ENCODE results near the gene LBH. TPM values are rescaled to one million over a fixed set of nuclear protein-coding genes. Genes with fewer than 3 reads are reported as not detected.

The LBH gene
- polyA plus RNA-seq, 1 donor (not counting 4 experiments of a cell fraction or from before 2014, with no cell fraction given) = 0.83 TPM

DNA sequence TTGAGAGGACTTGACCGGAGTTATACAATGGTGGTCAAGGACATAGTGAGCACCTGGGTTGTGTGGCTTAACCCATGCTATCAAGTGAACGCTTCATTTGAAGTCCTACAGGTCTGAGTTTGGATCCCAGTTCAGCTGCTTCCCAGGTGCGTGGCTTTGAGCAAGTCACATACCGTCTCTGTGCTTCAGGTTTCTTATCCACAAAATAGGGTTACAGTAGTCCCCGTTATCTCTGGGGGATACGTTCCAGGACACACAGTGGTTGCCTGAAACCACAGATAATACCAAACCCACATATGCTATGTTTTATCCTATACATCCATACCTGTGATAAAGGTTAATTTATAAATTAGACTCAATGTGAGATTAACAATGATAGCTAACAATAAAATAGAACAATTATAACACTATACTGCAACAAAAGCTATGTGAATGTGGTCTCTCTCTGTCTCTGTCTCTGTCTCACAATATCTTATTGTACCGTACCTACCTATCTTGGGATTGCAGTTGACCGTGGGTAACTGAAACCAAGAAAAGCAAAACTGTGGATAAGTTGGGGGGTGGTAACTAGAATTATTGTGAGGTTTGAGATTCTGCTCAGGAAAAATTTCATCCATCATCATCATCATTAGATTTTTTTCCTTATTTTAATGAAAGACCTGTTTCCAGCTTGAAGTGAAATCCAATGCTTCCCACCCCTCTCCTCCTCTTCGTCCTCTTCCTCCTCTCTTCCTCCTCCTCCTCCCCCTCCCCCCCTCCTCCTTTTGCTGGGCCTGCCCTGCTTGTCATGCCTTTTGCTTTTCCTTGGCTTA is 22.7 kb downstream of the LBH start:
- Histone ChIP-seq H2AFZ (ENCODE audit: control insufficient read depth, low read length) (no peak overlapping the region), H3K4me1 (ENCODE audit: control insufficient read depth, extremely low read depth, insufficient read depth, low read length) (peaks cover 6% of the 10 kb centered on the region), H3K27ac (ENCODE audit: control insufficient read depth, insufficient read depth, low read length) (no peak overlapping the region), H3K9me3 (ENCODE audit: control insufficient read depth, low read depth, low read length) (no peaks in the 10 kb centered on the region), H3K27me3 (ENCODE audit: control insufficient read depth, extremely low read depth, insufficient read depth, low read length) (no peaks in the 10 kb centered on the region), H3K4me3 (ENCODE audit: control insufficient read depth in 2 of 3, extremely low read depth in 1 of 3, insufficient read depth in 2 of 3, low read depth in 1 of 3, low read length in 3 of 3) (no peak overlapping the region), H4K20me1 (ENCODE audit: control insufficient read depth, extremely low read depth, insufficient read depth, low read length) (no peaks in the 10 kb centered on the region), H3K79me2 (ENCODE audit: control insufficient read depth, insufficient read depth, low read length) (no peaks in the 10 kb centered on the region), H3K9me1 (ENCODE audit: control insufficient read depth, extremely low read depth, insufficient read depth, low read length) (no peaks in the 10 kb centered on the region), H3K4me2 (ENCODE audit: control insufficient read depth, extremely low read depth, insufficient read depth, low read depth, low read length) (no peak overlapping the region), H3K9ac (ENCODE audit: control insufficient read depth, extremely low read depth, insufficient read depth, low read length) (no peak overlapping the region), H3K36me3 (ENCODE audit: control insufficient read depth in 2 of 2, extremely low read depth in 1 of 2, insufficient read depth in 2 of 2, low read length in 2 of 2) (no peaks in the 10 kb centered on the region)
- dilution Hi-C loops (cut with MboI; ENCODE audit: extremely low pct_ligation_motif_present, low sequenced_read_pairs) = no loop called here
- no peak for FAIRE-seq
- no peak for DNase-seq (ENCODE audit: low read depth, low spot score)
- TF ChIP-seq, protein P1, sequence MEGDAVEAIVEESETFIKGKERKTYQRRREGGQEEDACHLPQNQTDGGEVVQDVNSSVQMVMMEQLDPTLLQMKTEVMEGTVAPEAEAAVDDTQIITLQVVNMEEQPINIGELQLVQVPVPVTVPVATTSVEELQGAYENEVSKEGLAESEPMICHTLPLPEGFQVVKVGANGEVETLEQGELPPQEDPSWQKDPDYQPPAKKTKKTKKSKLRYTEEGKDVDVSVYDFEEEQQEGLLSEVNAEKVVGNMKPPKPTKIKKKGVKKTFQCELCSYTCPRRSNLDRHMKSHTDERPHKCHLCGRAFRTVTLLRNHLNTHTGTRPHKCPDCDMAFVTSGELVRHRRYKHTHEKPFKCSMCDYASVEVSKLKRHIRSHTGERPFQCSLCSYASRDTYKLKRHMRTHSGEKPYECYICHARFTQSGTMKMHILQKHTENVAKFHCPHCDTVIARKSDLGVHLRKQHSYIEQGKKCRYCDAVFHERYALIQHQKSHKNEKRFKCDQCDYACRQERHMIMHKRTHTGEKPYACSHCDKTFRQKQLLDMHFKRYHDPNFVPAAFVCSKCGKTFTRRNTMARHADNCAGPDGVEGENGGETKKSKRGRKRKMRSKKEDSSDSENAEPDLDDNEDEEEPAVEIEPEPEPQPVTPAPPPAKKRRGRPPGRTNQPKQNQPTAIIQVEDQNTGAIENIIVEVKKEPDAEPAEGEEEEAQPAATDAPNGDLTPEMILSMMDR (optimal IDR thresholded peaks at IDR 0.05 in 1 of 3, IDR thresholded peaks at IDR 0.05 in 1 of 3, conservative IDR thresholded peaks at IDR 0.05 in 1 of 3; ENCODE audit: extremely low read depth in 1 of 3, insufficient read depth in 2 of 3, low read length in 3 of 3) = no peak
- no peak for TF ChIP-seq EZH2 (IDR thresholded peaks at IDR 0.05; ENCODE audit: low read length)

DNA sequence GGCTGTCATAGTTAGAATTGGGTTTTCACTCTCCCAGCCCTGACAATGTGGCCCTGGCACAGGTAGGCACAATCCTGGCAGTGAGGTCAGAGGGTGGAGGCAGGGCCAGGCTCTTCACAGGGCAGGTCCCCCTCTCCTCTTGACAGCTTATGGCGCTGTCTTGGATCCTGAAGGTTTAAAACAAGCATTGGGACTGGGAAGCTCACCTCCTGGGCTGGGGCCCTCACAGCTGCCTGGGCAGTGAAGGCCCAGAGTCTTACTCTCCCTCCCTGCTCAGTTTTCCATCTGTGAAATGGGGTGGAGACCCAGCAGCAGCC is 23.3 kb downstream of the LBH start:
- dilution Hi-C loops (cut with MboI; ENCODE audit: extremely low pct_ligation_motif_present, low sequenced_read_pairs) = no loop called here
- no peaks in the 10 kb centered on the region for H3K36me3 ChIP-seq (ENCODE audit: control insufficient read depth in 2 of 2, extremely low read depth in 1 of 2, insufficient read depth in 2 of 2, low read length in 2 of 2)
- TF ChIP-seq, protein P1 (optimal IDR thresholded peaks at IDR 0.05 in 1 of 3, IDR thresholded peaks at IDR 0.05 in 1 of 3, conservative IDR thresholded peaks at IDR 0.05 in 1 of 3; ENCODE audit: extremely low read depth in 1 of 3, insufficient read depth in 2 of 3, low read length in 3 of 3) = no peak
- no peak for TF ChIP-seq EZH2 (IDR thresholded peaks at IDR 0.05; ENCODE audit: low read length)
- no peak overlapping the region for H3K9ac ChIP-seq (ENCODE audit: control insufficient read depth, extremely low read depth, insufficient read depth, low read length)
- DNase-seq (ENCODE audit: low read depth, low spot score) = no peak
- no peaks in the 10 kb centered on the region for H4K20me1 ChIP-seq (ENCODE audit: control insufficient read depth, extremely low read depth, insufficient read depth, low read length)
- H3K79me2 ChIP-seq (ENCODE audit: control insufficient read depth, insufficient read depth, low read length) = no peaks in the 10 kb centered on the region
- no peaks in the 10 kb centered on the region for H3K27me3 ChIP-seq (ENCODE audit: control insufficient read depth, extremely low read depth, insufficient read depth, low read length)
- H3K9me3 ChIP-seq (ENCODE audit: control insufficient read depth, low read depth, low read length) = no peaks in the 10 kb centered on the region
- H3K27ac ChIP-seq (ENCODE audit: control insufficient read depth, insufficient read depth, low read length) = no peak overlapping the region
- FAIRE-seq = no peak
- H2AFZ ChIP-seq (ENCODE audit: control insufficient read depth, low read length) = no peak overlapping the region
- H3K4me3 ChIP-seq (ENCODE audit: control insufficient read depth in 2 of 3, extremely low read depth in 1 of 3, insufficient read depth in 2 of 3, low read depth in 1 of 3, low read length in 3 of 3) = no peak overlapping the region
- H3K9me1 ChIP-seq (ENCODE audit: control insufficient read depth, extremely low read depth, insufficient read depth, low read length) = no peaks in the 10 kb centered on the region
- H3K4me2 ChIP-seq (ENCODE audit: control insufficient read depth, extremely low read depth, insufficient read depth, low read depth, low read length) = no peak overlapping the region
- peaks cover 6% of the 10 kb centered on the region for H3K4me1 ChIP-seq (ENCODE audit: control insufficient read depth, extremely low read depth, insufficient read depth, low read length)
